AG04450 (cell line): ENCODE measurements around the gene MSI2. TPM values are rescaled to one million over a fixed set of nuclear protein-coding genes. Genes with fewer than 3 reads are reported as not detected.

Experiments used
- CTCF ChIA-PET: fragments of 300-600, 350-600 bp; formaldehyde crosslinking; extraction: SDS; loops from one replicate; lab custom pipeline; 2022; ENCODE audit warnings: antibody characterized with exemption, inconsistent platforms; lab: Charles Lee
- POLR2A ChIA-PET: fragments of 350-600 bp; formaldehyde crosslinking; extraction: SDS; loops from one replicate; lab custom pipeline; 2021; ENCODE audit warnings: antibody characterized with exemption, inconsistent platforms; lab: Yijun Ruan, JAX
- DNase-seq: peaks from one replicate; pipeline ENCODE4 v3.0.0-alpha.2; 2011; ENCODE audit warnings: low read depth, low spot score
- H3K27ac ChIP-seq: one replicate; pipeline ENCODE4 v1.5.1; 2012; ENCODE audit warnings: low read depth, low read length, control low read depth
- H3K27me3 ChIP-seq: one replicate; pipeline ENCODE4 v1.6.0; 2012; ENCODE audit warnings: low read length; ENCODE audit not compliant: control insufficient read depth, insufficient read depth
- H3K4me3 ChIP-seq: 2 replicates; pipeline ENCODE4 v1.5.1; 2011; ENCODE audit warnings: mild to moderate bottlenecking, low read depth, low read length, control low read depth
- H3K9me3 ChIP-seq: 2 replicates; pipeline ENCODE4 v1.5.1; 2012; ENCODE audit warnings: low read length; ENCODE audit not compliant: control insufficient read depth, insufficient read depth
- CTCF ChIP-seq: IDR thresholded peaks from 2 replicates; pipeline ENCODE4 v1.5.1; 2011; ENCODE audit warnings: low read depth, low read length, control low read depth, inconsistent platforms
- polyA plus RNA-seq: library from polyadenylated mRNA; depleted of rRNA; stranded (reverse); fragments of >200 nt; gene quantifications from 2 replicates; pipeline ENCODE4 v1.2.3, GENCODE V29; 2011

MSI2 gene
- polyA plus RNA-seq, 1 experiment = 26.2 TPM

- Histone ChIP-seq H3K27ac (no peak overlapping the region), H3K9me3 (no peaks in the 10 kb centered on the region), H3K4me3 (no peak overlapping the region), H3K27me3 (no peaks in the 10 kb centered on the region)
- ChIA-PET POLR2A (no interaction called here), CTCF (interaction anchor here (0.6 kb wide), 1 partner anchor 336 kb away, joined by 3 read pairs; no protein-coding TSS in a partner anchor)
- TF ChIP-seq CTCF = no peak
- DNase-seq = no peak
Observed at GRCh38 chr17:57324060-57324459, 67.7 kb downstream of the MSI2 start.

GRCh38 chr17:57324631-57325030, 68.3 kb downstream of the MSI2 start:
- no peak for TF ChIP-seq CTCF
- H3K27me3 ChIP-seq = no peaks in the 10 kb centered on the region
- H3K9me3 ChIP-seq = no peaks in the 10 kb centered on the region
- POLR2A ChIA-PET = no interaction called here
- CTCF ChIA-PET = interaction anchor here (0.6 kb wide), 1 partner anchor 336 kb away, joined by 3 read pairs; no protein-coding TSS in a partner anchor
- no peak for DNase-seq
- H3K27ac ChIP-seq = no peak overlapping the region
- H3K4me3 ChIP-seq = no peak overlapping the region

- Histone ChIP-seq H3K27me3 (no peaks in the 10 kb centered on the region), H3K9me3 (no peaks in the 10 kb centered on the region), H3K27ac (no peak overlapping the region), H3K4me3 (no peak overlapping the region)
- POLR2A ChIA-PET = no interaction called here
- TF ChIP-seq CTCF = no peak
- no peak for DNase-seq
- CTCF ChIA-PET = interaction anchor here (1.2 kb wide), 1 partner anchor 346 kb away, joined by 3 read pairs; no protein-coding TSS in a partner anchor
Observed at GRCh38 chr17:57326336-57326735, 70.0 kb downstream of the MSI2 start.

GRCh38 chr17:57326764-57327163, 70.4 kb downstream of the MSI2 start:
- Histone ChIP-seq H3K27me3 (no peaks in the 10 kb centered on the region), H3K9me3 (no peaks in the 10 kb centered on the region), H3K4me3 (no peak overlapping the region), H3K27ac (no peak overlapping the region)
- DNase-seq = no peak
- TF ChIP-seq CTCF = no peak
- ChIA-PET POLR2A (no interaction called here), CTCF (interaction anchor here (1.2 kb wide), 1 partner anchor 345 kb away, joined by 3 read pairs; no protein-coding TSS in a partner anchor)

GRCh38 chr17:57327176-57327970, 71.0 kb downstream of the MSI2 start:
- POLR2A ChIA-PET = no interaction called here
- TF ChIP-seq CTCF = no peak
- CTCF ChIA-PET = interaction anchor here (1.2 kb wide), 1 partner anchor 345 kb away, joined by 3 read pairs; no protein-coding TSS in a partner anchor
- no peaks in the 10 kb centered on the region for H3K27me3 ChIP-seq
- H3K4me3 ChIP-seq = no peak overlapping the region
- no peaks in the 10 kb centered on the region for H3K9me3 ChIP-seq
- DNase-seq = no peak
- H3K27ac ChIP-seq = no peak overlapping the region
